Activated T-helper 17 cell treated with anti-CD3 and anti-CD28 coated beads, Interleukin-2, amount 50 U/mL, for 72 hours (primary cell): ENCODE data around the gene TP73. TPM values are rescaled to one million over a fixed set of nuclear protein-coding genes. Genes with fewer than 3 reads are reported as not detected.

Source experiments
- ATAC-seq: fragments of 150-1000 bp; cut with Tn5 transposase; replicated peaks from 2 replicates; pipeline ENCODE4 v1.10.0; 2021; ENCODE audit warnings: mild to moderate bottlenecking, moderate library complexity
- H3K27ac Mint-ChIP-seq: one replicate; pipeline ENCODE4 v1.8.0; 2022; ENCODE audit warnings: mixed read lengths
- H3K27me3 Mint-ChIP-seq: one replicate; pipeline ENCODE4 v1.8.0; 2022; ENCODE audit warnings: mixed read lengths
- H3K36me3 Mint-ChIP-seq: one replicate; pipeline ENCODE4 v1.8.0; 2022; ENCODE audit warnings: low read depth, mild to moderate bottlenecking, mixed read lengths
- H3K4me1 Mint-ChIP-seq: one replicate; pipeline ENCODE4 v1.8.0; 2022; ENCODE audit warnings: mixed read lengths
- H3K4me3 Mint-ChIP-seq: one replicate; pipeline ENCODE4 v1.8.0; 2022; ENCODE audit warnings: mild to moderate bottlenecking, mixed read lengths
- H3K9me3 Mint-ChIP-seq: one replicate; pipeline ENCODE4 v1.8.0; 2022; ENCODE audit warnings: mixed read lengths
- total RNA-seq, 2 donors: library from RNA; stranded (reverse); gene quantifications; one replicate each; pipeline ENCODE4 v1.2.3, GENCODE V29; 2022

TP73 gene
- total RNA-seq, 2 donors from 2014 or later = 0.95 to 1.1 TPM

DNA sequence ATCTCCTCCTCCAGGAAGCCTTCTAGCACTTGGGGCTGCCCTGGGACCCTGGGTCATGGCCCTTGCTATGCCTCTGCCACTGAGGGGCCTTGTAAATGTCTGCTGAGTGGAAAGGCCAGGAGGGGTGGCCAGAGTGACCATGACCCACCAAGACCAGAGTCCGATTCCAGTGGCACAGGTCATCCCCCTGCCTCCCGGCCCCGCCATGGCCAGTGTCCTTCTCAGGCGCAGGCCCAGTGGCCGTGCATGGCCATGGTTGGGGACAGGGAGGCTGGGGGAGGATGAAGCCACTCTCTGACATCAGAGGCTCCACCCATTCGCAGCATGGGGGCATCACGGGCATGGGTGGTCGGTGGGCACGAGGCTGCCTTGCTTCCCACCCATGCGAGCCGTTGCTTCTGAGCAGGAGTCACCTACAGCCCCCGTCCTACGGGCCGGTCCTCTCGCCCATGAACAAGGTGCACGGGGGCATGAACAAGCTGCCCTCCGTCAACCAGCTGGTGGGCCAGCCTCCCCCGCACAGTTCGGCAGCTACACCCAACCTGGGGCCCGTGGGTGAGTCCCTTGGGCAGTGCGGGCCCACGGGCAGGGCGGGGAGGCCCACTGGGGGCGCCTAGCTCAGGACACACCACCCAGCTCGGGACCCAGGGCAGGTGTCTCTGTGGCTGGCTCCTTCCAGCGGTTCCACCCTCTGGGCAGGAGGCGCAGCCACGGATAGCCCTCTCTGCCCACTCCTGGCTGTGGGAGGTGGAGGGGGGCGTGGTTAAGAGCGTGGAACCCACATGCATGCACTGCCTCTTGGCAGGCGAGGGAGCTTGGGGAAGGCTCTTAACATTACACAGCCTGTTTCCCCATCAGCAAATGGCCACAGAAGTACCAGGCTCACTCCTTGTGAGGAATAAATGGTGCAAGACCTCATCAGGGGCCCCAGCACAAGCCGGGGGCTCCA is 77.6 kb downstream of the TP73 start:
- Mint-ChIP-seq H3K9me3 (no peaks in the 10 kb centered on the region), H3K36me3 (no peaks in the 10 kb centered on the region), H3K4me3 (no peak overlapping the region), H3K4me1 (no peaks in the 10 kb centered on the region), H3K27ac (no peak overlapping the region), H3K27me3 (peaks cover 13% of the 10 kb centered on the region)
- no peak for ATAC-seq

DNA sequence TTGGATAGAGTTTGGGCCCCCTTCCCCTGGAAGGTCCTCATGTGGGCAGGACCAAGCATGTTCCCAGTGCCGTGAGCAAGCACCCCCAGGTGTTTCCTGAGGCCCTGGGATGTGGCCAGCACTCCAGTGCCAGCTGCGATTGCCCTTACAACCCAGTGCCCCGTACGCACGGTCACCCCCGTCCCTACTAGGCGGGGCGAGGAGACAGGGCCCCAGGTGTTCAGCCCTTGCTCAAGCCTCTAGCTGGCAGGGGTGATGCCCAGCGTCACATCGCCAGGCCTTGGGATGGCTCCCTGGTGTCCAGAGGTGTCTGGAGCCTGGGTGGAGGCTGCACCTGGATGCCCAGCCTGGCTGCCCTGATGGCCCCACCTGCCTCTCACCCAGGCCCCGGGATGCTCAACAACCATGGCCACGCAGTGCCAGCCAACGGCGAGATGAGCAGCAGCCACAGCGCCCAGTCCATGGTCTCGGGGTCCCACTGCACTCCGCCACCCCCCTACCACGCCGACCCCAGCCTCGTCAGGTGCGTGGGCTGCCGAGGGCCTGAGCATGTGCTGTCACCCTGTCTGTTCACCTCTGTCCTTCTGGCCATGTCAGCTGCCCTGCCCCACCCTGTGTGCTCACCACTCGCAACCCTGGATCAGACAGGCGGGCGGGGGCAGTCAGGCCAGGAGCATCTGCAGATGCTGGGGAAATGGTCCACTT is 78.4 kb downstream of the TP73 start:
- no peak overlapping the region for H3K27ac Mint-ChIP-seq
- no peaks in the 10 kb centered on the region for H3K4me1 Mint-ChIP-seq
- peaks cover 13% of the 10 kb centered on the region for H3K27me3 Mint-ChIP-seq
- H3K4me3 Mint-ChIP-seq = no peak overlapping the region
- ATAC-seq = no peak
- no peaks in the 10 kb centered on the region for H3K9me3 Mint-ChIP-seq
- peaks cover under 1% of the 10 kb centered on the region for H3K36me3 Mint-ChIP-seq

DNA sequence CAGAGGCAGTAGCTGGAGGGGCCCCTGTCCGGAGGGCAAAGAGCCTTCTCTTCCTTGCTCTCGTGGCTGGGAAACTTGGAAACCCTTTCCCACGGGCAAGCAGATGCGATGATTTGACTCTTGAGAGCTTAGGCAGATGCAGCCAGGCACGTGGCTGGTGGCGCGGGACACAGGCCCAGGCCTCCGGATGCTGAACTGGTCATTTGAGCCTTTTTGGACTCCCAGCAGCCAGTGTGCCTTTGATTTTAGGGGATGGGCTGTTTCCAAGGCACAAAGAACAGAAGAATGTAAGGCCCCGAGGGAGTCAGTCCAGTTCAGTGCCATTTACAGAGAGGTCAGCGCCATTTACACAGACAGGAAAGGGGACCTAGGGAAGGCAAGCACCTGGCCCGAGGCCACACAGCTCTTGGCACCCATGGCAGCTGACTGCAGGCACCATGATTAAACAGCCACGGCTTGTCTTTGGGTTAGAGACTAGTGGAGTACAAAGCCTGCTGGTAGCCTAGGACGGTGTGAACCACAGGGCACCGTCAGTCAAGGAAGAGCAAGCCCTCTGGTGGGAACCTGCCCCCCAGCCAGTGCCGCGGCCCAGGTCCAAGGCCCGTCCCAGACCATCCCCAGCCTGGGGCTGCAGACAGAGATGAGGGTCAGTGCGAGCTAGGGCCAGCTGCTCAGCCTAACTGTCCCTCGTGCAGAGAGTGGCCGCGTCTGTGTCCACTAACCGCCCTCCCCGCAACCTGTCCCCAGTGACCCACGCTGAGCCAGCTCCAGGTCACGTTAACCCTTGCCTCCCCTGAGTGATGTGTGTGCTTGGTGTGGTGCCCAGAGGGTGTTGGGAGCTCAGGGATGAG is 79.5 kb downstream of the TP73 start:
- Mint-ChIP-seq H3K9me3 (no peaks in the 10 kb centered on the region), H3K36me3 (peaks cover 8% of the 10 kb centered on the region), H3K27me3 (peaks cover 6% of the 10 kb centered on the region), H3K27ac (no peak overlapping the region), H3K4me3 (no peak overlapping the region), H3K4me1 (no peaks in the 10 kb centered on the region)
- ATAC-seq = no peak

DNA sequence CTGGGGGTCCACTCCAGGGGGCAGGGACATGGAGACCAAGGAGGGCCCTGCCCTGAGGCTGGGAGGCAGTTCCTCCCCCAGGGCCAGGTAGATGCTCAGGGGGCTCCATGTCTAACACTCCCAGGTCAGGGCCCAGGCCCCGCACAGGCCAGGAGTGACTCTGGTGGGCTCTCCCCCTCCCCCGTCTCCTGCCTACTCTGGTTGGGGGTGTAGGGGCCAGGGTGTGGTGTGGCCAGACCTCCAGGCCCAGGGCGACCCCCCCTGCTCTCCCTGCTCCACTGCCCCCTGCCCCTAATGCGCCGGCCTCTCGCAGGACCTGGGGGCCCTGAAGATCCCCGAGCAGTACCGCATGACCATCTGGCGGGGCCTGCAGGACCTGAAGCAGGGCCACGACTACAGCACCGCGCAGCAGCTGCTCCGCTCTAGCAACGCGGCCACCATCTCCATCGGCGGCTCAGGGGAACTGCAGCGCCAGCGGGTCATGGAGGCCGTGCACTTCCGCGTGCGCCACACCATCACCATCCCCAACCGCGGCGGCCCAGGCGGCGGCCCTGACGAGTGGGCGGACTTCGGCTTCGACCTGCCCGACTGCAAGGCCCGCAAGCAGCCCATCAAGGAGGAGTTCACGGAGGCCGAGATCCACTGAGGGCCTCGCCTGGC is 80.2 kb downstream of the TP73 start:
- H3K4me3 Mint-ChIP-seq = no peak overlapping the region
- H3K36me3 Mint-ChIP-seq = peaks cover 15% of the 10 kb centered on the region
- H3K9me3 Mint-ChIP-seq = no peaks in the 10 kb centered on the region
- no peak for ATAC-seq
- no peak overlapping the region for H3K27ac Mint-ChIP-seq
- H3K4me1 Mint-ChIP-seq = no peaks in the 10 kb centered on the region
- peaks cover 4% of the 10 kb centered on the region for H3K27me3 Mint-ChIP-seq

DNA sequence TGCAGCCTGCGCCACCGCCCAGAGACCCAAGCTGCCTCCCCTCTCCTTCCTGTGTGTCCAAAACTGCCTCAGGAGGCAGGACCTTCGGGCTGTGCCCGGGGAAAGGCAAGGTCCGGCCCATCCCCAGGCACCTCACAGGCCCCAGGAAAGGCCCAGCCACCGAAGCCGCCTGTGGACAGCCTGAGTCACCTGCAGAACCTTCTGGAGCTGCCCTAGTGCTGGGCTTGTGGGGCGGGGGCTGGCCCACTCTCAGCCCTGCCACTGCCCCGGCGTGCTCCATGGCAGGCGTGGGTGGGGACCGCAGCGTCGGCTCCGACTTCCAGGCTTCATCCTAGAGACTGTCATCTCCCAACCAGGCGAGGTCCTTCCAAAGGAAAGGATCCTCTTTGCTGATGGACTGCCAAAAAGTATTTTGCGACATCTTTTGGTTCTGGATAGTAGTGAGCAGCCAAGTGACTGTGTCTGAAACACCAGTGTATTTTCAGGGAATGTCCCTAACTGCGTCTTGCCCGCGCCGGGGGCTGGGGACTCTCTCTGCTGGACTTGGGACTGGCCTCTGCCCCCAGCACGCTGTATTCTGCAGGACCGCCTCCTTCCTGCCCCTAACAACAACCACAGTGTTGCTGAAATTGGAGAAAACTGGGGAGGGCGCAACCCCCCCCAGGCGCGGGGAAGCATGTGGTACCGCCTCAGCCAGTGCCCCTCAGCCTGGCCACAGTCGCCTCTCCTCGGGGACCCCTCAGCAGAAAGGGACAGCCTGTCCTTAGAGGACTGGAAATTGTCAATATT is 81.0 kb downstream of the TP73 start:
- Mint-ChIP-seq H3K4me1 (no peaks in the 10 kb centered on the region), H3K27ac (no peak overlapping the region), H3K36me3 (peaks cover 16% of the 10 kb centered on the region), H3K27me3 (peaks cover 4% of the 10 kb centered on the region), H3K9me3 (no peaks in the 10 kb centered on the region), H3K4me3 (no peak overlapping the region)
- no peak for ATAC-seq

DNA sequence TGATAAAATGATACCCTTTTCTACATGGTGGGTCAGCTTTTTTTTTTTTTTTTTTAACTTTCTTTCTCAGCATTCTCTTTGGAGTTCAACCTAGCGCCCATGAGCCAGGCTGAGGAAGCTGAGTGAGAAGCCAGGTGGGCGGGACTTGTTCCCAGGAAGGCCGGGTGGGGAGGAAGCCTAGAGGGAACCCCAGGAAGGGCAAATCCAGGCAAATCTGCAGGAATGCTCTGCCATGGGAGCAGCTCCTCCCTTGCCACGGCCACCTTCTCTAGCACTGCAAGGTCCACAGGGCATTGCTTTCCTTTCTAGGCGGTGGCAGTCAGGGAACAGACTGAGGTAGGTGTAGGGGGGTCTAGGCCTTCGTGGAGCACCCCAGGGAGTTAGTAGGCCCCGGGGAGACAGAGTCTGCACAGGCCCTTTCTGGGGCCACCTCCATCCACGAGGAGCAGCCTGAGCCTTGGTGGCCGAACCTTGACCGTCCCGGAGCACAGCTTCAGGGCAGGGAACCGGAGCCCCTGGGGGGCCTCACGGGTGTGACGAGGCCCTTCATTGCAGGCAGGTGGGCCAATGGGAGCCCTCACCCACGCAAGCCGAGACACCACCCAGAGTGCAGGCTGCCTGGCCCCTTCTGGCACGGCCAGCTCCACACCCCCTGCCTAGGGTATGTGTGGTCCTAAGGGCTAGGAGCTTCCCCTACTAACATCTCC is 81.7 kb downstream of the TP73 start:
- Mint-ChIP-seq H3K27ac (no peak overlapping the region), H3K36me3 (peaks cover 16% of the 10 kb centered on the region), H3K27me3 (no peaks in the 10 kb centered on the region), H3K4me1 (no peaks in the 10 kb centered on the region), H3K4me3 (no peak overlapping the region), H3K9me3 (no peaks in the 10 kb centered on the region)
- no peak for ATAC-seq

DNA sequence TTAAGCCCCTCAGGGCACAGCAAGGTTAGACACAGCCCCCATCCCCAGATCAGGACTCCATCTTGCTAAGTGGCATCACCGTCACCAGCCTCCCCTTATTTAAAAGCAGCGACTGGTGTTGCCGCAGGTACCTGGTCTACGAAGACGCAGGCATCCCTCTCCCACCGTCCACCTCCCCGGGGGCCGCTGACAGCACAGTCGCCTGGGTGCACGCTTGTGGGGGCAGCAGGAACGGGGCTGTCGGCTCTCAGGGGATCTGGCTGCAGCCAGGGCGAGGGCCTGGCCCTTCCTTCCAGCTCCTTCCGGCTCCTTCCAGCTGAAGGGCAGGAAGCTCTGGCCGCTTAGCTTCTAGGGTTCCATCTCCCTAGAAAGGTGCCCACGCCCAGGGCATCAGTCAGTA is 82.3 kb downstream of the TP73 start:
- Mint-ChIP-seq H3K4me3 (no peak overlapping the region), H3K4me1 (no peaks in the 10 kb centered on the region), H3K27me3 (no peaks in the 10 kb centered on the region), H3K36me3 (peaks cover 16% of the 10 kb centered on the region), H3K9me3 (no peaks in the 10 kb centered on the region), H3K27ac (no peak overlapping the region)
- no peak for ATAC-seq

DNA sequence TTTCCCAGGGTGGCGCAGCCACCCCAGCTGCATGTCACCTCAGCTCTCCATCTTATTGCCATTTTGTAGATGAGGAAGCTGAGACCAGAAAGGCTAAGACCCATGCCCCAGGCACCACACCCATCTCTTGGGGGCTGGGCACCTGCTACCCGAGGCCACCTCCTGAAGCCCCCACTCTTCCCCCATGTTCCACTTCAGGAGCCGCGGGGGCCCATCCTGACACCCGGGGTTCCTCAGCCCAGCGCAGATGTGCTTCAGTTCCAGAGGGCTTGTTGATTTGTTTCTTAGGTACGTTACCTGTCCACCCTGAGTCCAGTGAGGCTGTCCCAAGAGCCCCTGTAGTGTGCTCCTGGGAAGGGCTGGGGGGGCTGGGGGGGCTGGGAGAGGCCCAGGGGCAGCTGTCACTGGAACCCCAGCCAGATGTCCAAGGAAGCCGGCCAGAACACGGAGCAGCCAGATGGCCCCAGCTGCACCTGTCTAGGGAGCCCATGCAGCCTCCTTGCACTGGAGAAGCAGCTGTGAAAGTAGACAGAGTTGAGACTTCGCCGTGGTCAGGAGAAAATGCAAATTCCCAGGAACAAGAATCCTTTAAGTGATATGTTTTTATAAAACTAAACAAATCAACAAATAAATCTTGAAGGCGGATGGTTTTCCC is 82.8 kb downstream of the TP73 start:
- Mint-ChIP-seq H3K36me3 (peaks cover 16% of the 10 kb centered on the region), H3K4me3 (no peak overlapping the region), H3K9me3 (no peaks in the 10 kb centered on the region), H3K4me1 (no peaks in the 10 kb centered on the region), H3K27me3 (no peaks in the 10 kb centered on the region), H3K27ac (no peak overlapping the region)
- no peak for ATAC-seq

DNA sequence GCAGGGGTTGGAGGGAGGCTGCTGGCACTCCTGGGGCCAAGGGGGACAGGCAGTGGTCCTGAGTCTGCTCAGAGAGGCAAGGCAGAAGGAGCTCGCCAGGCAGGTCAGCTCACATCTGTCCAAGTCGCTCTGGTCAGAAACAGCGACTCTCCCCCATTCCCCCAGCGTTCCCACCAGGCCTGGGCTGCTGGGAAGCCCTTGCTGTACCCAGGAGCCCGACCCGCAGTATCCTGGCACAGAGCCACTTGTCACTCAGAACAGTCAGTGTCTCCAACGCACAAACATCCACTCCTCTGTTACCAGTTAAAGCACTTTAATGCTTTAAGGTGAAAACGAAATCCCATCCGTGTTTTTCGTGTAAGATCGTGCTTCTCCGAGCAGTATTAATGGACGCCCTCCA is 83.4 kb downstream of the TP73 start:
- Mint-ChIP-seq H3K9me3 (no peaks in the 10 kb centered on the region), H3K36me3 (peaks cover 16% of the 10 kb centered on the region), H3K4me1 (no peaks in the 10 kb centered on the region), H3K27me3 (no peaks in the 10 kb centered on the region), H3K27ac (no peak overlapping the region), H3K4me3 (no peak overlapping the region)
- no peak for ATAC-seq

DNA sequence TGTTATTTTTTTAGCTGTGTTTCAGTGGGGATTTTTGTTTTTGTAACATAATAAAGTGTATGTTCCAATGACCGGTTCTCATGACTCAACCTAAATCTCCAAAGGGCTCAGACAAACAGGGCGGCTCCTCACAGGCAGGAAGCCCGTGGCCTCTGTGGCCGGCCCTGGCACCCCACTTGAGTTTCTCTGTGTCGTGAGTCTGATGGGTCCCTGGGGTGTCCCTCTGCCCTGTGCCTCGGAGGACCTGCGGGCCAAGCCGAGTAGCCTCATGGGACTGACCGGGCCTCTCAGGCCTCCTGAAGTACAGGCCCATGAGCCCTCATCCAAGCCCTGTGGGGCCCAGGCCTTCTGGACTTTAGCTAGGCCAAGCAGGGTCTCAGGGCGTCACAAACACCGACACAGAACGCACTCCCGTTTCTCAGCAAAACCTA is 83.8 kb downstream of the TP73 start:
- Mint-ChIP-seq H3K4me3 (no peak overlapping the region), H3K27ac (no peak overlapping the region), H3K36me3 (peaks cover 16% of the 10 kb centered on the region), H3K9me3 (no peaks in the 10 kb centered on the region), H3K27me3 (no peaks in the 10 kb centered on the region), H3K4me1 (no peaks in the 10 kb centered on the region)
- ATAC-seq = no peak

DNA sequence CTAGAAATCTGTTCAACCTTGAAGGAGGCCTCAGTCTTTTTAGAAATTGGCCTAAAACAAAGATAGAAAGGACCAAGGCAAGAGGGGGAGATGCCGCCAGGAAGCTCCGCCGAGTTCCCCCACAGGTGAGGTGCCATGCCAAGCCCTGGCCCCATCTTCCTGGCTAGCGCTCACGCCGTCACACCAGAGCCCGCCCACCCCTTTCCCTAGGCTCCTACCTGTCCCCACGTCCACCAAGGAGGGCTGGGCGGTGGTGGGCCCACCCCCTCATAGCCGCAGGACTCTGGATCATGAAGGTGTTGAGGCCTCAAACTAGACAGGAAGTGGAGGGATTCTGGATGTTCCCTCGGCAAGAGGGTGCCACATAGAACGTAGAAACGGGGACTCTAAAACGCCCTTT is 84.4 kb downstream of the TP73 start:
- no peak for ATAC-seq

DNA sequence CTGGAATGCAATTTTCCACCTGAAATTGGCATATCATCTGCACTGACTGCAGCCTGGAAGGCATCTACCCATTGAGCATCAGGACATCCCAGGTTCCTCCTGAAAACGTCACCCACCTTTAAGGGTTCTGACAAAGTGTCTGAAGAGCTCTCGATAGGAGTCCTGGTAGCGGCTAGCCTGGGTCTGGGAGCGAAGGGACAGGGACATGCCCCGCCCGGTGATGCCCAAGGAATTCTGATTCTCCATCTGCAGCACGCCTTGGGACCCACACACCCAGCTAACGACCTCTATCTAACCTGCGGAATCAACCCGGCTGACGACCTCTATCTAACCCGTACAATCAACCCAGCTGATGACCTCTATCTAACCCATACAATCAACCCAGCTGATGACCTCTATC is 86.6 kb downstream of the TP73 start:
- no peaks in the 10 kb centered on the region for H3K27me3 Mint-ChIP-seq
- H3K36me3 Mint-ChIP-seq = peaks cover 21% of the 10 kb centered on the region
- no peak overlapping the region for H3K4me3 Mint-ChIP-seq
- no peaks in the 10 kb centered on the region for H3K4me1 Mint-ChIP-seq
- H3K27ac Mint-ChIP-seq = no peak overlapping the region
- H3K9me3 Mint-ChIP-seq = no peaks in the 10 kb centered on the region
- no peak for ATAC-seq

More for the DNA sequence above, 84.4 kb downstream of the TP73 start:
- H3K4me3 Mint-ChIP-seq = no peak overlapping the region
- H3K27ac Mint-ChIP-seq = no peak overlapping the region
- H3K4me1 Mint-ChIP-seq = no peaks in the 10 kb centered on the region
- no peaks in the 10 kb centered on the region for H3K9me3 Mint-ChIP-seq
- peaks cover 20% of the 10 kb centered on the region for H3K36me3 Mint-ChIP-seq
- H3K27me3 Mint-ChIP-seq = no peaks in the 10 kb centered on the region
